Psoas muscle (tissue), 8 donors: ENCODE results near the gene IFT27. TPM values are rescaled to one million over a fixed set of nuclear protein-coding genes. Genes with fewer than 3 reads are reported as not detected.

ENCODE experiments used
- ATAC-seq, 4 donors: fragments of 200-7000 bp; cut with Tn5 transposase; one replicate each; pipeline ENCODE4 v1.9.1; 2020; ENCODE audit warnings: moderate library complexity in 3 of 4, mild to moderate bottlenecking in 2 of 4
- DNase-seq, 2 donors: peaks; one replicate each; pipeline ENCODE4 v3.0.0-alpha.2; 2020
- H3K27ac ChIP-seq: fragments of 200-600 bp; one replicate; pipeline ENCODE4 v1.8.0; 2022
- H3K27me3 ChIP-seq, 3 donors: fragments of 200-600 bp in 1 of 3; one replicate each; pipeline versions ENCODE4 v1.6.1 to v1.8.0; 2013 to 2022; ENCODE audit warnings: low read length in 2 of 3, mild to moderate bottlenecking in 2 of 3, moderate library complexity in 1 of 3; ENCODE audit not compliant: insufficient read depth in 3 of 3
- H3K36me3 ChIP-seq, 2 donors: fragments of 200-600 bp in 1 of 2; one replicate each; pipeline versions ENCODE4 v1.6.1 to v1.8.0; 2013 to 2022; ENCODE audit warnings: low read depth in 1 of 2, mild to moderate bottlenecking in 1 of 2, moderate library complexity in 1 of 2; ENCODE audit not compliant: insufficient read depth in 1 of 2
- H3K4me1 ChIP-seq: fragments of 200-600 bp; one replicate; pipeline ENCODE4 v1.8.0; 2022
- H3K4me3 ChIP-seq: fragments of 200-600 bp; one replicate; pipeline ENCODE4 v1.8.0; 2022; ENCODE audit warnings: mild to moderate bottlenecking
- H3K9me3 ChIP-seq: fragments of 200-600 bp; one replicate; pipeline ENCODE4 v1.8.0; 2022
- WGBS, 3 donors: extraction: QIAGEN DNeasy Blood & Tissue Kit; methylation state at CpG; one replicate each; pipeline versions ENCODE4 v1.1.6 to v1.1.7; 2013; 5-methylcytosine and 5-hydroxymethylcytosine counted together
- intact Hi-C, 2 donors: fragments of 100-400 bp; cut with DNase I; formaldehyde crosslinking; loops; one replicate each; pipeline versions ENCODE4 v1.11.0 to v1.14.2; 2022
- polyA plus RNA-seq, 3 donors: library from polyadenylated mRNA; stranded (reverse); fragments of 200-250 nt; gene quantifications; one replicate each; pipeline ENCODE4 v1.2.3, GENCODE V29; 2013
- total RNA-seq, 4 donors: library from RNA; stranded (reverse); fragmentation: NEBNext Ultra II Directional in 2 of 4; extraction: Animal tissue kit (Norgen Biotek cat#: 25700) in 2 of 4; gene quantifications; one replicate each; pipeline versions ENCODE4 v1.2.1 to v1.2.4, GENCODE V29; 2021 to 2023
- TF ChIP-seq, protein P1 (sequence below): fragments of 200-600 bp; IDR thresholded peaks from one replicate; pipeline ENCODE4 v1.8.0; 2022; ENCODE audit warnings: antibody characterized with exemption
- donor health status: healthy with polysubstance abuse.
- donor health status: DM: no; HTN: no; CAD: no; lungs with moderate emphysema.
- donor health status: Bipolar disorder and iron deficiency.
- donor health status: healthy.
- donor health status: DM: yes; HTN: yes; CAD: no.
- donor health status: DM: no; HTN: no; CAD: no.
- donor health status: DM: no; HTN: no; CAD: no.
- donor health status: DM: yes; HTN: yes; CAD: no.

Gene IFT27
- total and polyA plus RNA-seq, 7 donors, result 5.6 to 16.7 (median 7.4) TPM

DNA sequence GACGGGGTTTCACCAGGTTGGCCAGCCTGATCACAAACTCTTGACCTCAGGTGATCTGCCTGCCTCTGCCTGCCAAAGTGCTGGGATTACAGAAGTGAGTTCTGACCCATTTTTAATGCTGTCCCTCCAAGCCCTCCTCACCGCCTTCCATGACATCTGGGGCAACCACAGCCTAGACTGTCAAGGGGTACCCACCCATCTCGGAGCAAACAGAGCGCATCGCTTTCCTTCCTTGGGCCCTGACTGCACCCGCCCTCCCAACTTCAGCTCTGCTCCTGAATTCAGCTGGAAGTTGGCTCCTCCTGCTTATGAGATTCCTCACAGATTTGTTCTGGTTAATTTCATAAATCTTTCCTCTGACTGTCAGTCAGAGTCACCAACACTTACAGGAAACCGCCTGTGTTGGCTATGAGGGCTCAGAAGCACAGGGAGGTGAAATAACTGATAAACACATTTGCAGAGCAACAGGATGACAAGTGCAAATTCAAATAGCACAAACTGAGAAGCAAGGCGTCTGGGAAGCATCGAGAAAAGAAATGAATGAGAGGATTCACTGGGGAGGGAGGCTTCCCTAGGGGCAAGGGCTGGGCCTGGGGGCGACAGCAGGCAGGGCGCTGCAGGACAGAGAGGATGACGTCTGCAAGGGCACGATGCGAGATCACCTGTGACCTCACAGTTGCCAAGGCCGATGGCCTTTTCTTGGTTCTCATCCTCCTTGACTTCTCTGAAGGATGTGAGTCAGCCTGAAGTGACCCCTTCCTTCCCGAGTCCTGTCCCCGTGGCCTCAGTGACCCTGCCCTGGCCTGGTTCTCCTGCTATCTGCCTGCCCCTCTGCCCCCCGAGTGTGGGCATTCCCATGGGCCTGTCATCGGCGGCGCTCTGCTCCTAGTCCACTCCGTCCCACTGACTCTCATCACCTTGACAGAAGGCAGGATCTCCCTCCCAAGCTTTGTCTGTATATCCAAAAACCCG, 6.1 kb downstream of the IFT27 start:
- ATAC-seq, result no peak
- peaks cover 0 to 18% of the 10 kb centered on the region in 2 donors for H3K36me3 ChIP-seq
- H3K4me3 ChIP-seq, result no peak overlapping the region
- H3K27ac ChIP-seq, result no peak overlapping the region
- intact Hi-C loops, result loop anchor here in 1 of 2 donors (5.0 kb wide), 1 partner anchor 218 kb away; no protein-coding TSS in a partner anchor
- DNase-seq, result no peak
- no peaks in the 10 kb centered on the region for H3K9me3 ChIP-seq
- 75 to 79% (median 77%) methylated on average over 23 of the region's 23 CpGs for WGBS, 3 donors
- TF ChIP-seq, protein P1, sequence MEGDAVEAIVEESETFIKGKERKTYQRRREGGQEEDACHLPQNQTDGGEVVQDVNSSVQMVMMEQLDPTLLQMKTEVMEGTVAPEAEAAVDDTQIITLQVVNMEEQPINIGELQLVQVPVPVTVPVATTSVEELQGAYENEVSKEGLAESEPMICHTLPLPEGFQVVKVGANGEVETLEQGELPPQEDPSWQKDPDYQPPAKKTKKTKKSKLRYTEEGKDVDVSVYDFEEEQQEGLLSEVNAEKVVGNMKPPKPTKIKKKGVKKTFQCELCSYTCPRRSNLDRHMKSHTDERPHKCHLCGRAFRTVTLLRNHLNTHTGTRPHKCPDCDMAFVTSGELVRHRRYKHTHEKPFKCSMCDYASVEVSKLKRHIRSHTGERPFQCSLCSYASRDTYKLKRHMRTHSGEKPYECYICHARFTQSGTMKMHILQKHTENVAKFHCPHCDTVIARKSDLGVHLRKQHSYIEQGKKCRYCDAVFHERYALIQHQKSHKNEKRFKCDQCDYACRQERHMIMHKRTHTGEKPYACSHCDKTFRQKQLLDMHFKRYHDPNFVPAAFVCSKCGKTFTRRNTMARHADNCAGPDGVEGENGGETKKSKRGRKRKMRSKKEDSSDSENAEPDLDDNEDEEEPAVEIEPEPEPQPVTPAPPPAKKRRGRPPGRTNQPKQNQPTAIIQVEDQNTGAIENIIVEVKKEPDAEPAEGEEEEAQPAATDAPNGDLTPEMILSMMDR, result no peak
- peaks cover 3% of the 10 kb centered on the region for H3K4me1 ChIP-seq
- H3K27me3 ChIP-seq, result no peaks in the 10 kb centered on the region

DNA sequence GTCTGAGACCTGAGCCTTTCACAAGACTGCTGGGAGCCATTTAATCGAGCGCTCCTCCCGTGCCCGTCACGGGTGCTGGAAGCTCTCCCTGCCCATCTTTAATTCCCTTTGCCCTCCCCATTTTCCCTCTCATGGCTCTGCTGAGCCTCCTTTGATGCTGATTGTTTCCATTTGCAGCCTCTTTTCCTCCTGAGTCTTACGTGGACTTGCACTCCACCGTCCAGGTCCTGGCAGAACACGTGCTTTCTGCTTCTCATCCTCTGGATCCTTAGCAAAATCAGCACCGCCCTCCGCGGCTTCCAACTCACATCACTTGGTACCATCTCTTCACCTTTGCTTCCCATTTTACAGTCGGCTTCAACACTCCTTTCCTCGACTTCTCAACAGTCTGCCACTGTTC, 7.3 kb downstream of the IFT27 start:
- Histone ChIP-seq H3K4me1 (no peaks in the 10 kb centered on the region), H3K36me3 (peaks cover 0 to 20% of the 10 kb centered on the region in 2 donors), H3K4me3 (no peak overlapping the region), H3K9me3 (no peaks in the 10 kb centered on the region), H3K27me3 (no peaks in the 10 kb centered on the region), H3K27ac (no peak overlapping the region)
- no peak for ATAC-seq
- intact Hi-C loops, result loop anchor here in 1 of 2 donors (5.0 kb wide), 1 partner anchor 216 kb away; no protein-coding TSS in a partner anchor
- WGBS, 3 donors, result 85 to 93% (median 90%) methylated on average over 13 of the region's 13 CpGs
- TF ChIP-seq, protein P1, result no peak
- DNase-seq, result no peak

DNA sequence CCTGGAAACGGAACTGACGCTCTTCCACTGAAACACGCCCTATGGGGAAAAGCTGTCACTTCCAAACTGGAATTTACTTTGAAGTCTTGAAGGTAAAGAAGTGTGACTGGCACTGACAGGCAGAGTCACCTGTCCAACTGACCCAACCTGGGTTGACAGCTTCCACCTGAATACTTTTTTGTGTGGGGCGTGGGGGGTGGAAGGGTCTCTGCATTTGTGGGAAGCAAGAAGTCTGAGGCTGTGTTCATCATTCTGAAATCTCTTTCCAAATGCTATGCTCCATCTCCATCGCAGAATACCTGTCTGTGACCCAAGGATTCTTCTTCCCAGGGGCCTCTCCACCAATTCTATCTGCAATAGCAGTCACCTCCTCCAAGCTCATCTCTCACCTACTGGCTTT, 7.8 kb downstream of the IFT27 start:
- Histone ChIP-seq H3K4me3 (no peak overlapping the region), H3K9me3 (no peaks in the 10 kb centered on the region), H3K27me3 (no peaks in the 10 kb centered on the region), H3K4me1 (no peaks in the 10 kb centered on the region), H3K36me3 (peaks cover 0 to 25% of the 10 kb centered on the region in 2 donors), H3K27ac (no peak overlapping the region)
- ATAC-seq, result no peak
- intact Hi-C loops, result loop anchor here in 1 of 2 donors (5.0 kb wide), 1 partner anchor 216 kb away; no protein-coding TSS in a partner anchor
- WGBS, 3 donors, result 96 to 99% (median 96%) methylated on average over 5 of the region's 5 CpGs
- no peak for DNase-seq
- TF ChIP-seq, protein P1, result no peak

DNA sequence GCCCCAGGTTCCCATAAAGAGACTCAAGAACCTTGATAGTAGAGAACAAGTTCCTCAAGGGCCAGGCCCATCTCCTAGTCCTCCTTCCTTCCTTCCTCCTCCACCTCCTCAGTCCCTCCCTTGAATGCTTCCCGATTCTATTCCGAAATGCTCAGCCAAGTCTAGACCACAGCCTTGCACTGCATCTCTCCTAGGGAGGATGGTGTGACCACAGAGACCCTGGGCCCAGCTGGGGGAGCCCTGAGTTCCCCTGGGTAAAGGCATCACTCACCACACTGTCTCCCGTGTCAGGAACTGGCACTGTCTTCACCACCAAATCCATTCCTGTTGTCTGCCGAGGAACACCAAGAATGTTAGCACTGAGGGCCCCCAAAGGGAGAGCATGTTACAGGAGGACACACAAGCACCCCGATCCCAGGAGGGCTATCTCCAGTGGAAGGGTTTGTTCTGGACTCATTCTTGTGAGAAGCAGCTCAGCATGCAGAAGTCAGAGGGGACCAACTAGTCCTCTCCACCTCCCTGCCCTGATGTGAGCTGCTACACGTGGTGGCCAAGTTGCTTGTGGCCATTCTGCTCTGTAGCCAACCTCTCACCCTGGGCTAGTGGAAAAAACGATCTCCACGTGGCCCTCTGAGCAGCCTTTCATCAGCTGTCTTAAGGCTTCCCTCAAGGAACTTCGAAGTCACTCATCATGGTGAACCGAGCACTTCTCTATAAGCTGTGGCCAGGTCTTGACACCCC, 8.7 kb downstream of the IFT27 start:
- H3K4me3 ChIP-seq, result no peak overlapping the region
- no peaks in the 10 kb centered on the region for H3K27me3 ChIP-seq
- no peak for DNase-seq
- H3K27ac ChIP-seq, result no peak overlapping the region
- WGBS, 3 donors, result 87 to 89% (median 87%) methylated on average over 10 of the region's 10 CpGs
- intact Hi-C loops, result loop anchor here in 1 of 2 donors (5.0 kb wide), 1 partner anchor 215 kb away; no protein-coding TSS in a partner anchor
- H3K4me1 ChIP-seq, result no peaks in the 10 kb centered on the region
- TF ChIP-seq, protein P1, result no peak
- no peaks in the 10 kb centered on the region for H3K9me3 ChIP-seq
- no peak for ATAC-seq
- H3K36me3 ChIP-seq, result peaks cover 0 to 34% of the 10 kb centered on the region in 2 donors
